ENCODE measurements around the gene CBFA2T3.

GRCh38 chr16:88848557-88848956 lies 128.4 kb downstream of the CBFA2T3 start:
- TF ChIP-seq POLR2AphosphoS5 (IDR thresholded peaks at IDR 0.05) (no peak), EP300 (IDR thresholded peaks at IDR 0.05) (no peak)
- TF ChIP-seq, protein P1, sequence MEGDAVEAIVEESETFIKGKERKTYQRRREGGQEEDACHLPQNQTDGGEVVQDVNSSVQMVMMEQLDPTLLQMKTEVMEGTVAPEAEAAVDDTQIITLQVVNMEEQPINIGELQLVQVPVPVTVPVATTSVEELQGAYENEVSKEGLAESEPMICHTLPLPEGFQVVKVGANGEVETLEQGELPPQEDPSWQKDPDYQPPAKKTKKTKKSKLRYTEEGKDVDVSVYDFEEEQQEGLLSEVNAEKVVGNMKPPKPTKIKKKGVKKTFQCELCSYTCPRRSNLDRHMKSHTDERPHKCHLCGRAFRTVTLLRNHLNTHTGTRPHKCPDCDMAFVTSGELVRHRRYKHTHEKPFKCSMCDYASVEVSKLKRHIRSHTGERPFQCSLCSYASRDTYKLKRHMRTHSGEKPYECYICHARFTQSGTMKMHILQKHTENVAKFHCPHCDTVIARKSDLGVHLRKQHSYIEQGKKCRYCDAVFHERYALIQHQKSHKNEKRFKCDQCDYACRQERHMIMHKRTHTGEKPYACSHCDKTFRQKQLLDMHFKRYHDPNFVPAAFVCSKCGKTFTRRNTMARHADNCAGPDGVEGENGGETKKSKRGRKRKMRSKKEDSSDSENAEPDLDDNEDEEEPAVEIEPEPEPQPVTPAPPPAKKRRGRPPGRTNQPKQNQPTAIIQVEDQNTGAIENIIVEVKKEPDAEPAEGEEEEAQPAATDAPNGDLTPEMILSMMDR (IDR thresholded peaks at IDR 0.05) = no peak

Measured in gastroesophageal sphincter (tissue), 3 donors.